HepG2 (cell line): ENCODE measurements around the gene MITF. TPM values are rescaled to one million over a fixed set of nuclear protein-coding genes. Genes with fewer than 3 reads are reported as not detected.

ENCODE experiments used
- ATAC-seq: fragments of 200-7000 bp; cut with Tn5 transposase; 3 replicates; pipeline ENCODE4 v1.9.1; 2020; ENCODE audit warnings: mild to moderate bottlenecking, moderate library complexity
- BruUV-seq: library from RNA; stranded (reverse); fragments of 400-500 nt; replicated peaks from 2 replicates; lab custom pipeline; 2021; lab: Mats Ljungman, UMichigan
- CTCF ChIA-PET: fragments of 300-600 bp; formaldehyde crosslinking; extraction: SDS; loops from one replicate; lab custom pipeline; 2021; ENCODE audit warnings: low total read pairs, inconsistent platforms, low intra/inter-chr PET ratio; lab: Yijun Ruan, JAX
- POLR2A ChIA-PET: fragments of 350-600 bp; sonication (Branson Sonifier 250); formaldehyde crosslinking; loops from one replicate; lab custom pipeline; 2020; ENCODE audit warnings: antibody characterized with exemption, inconsistent platforms; lab: Yijun Ruan, JAX
- DNase-seq: peaks from one replicate; pipeline ENCODE4 v3.0.0-alpha.2; 2015; ENCODE audit warnings: low spot score
- FAIRE-seq: peaks from 3 replicates; lab custom pipeline; 2011; peaks lifted over from hg19 to GRCh38; lab: Jason Lieb, UNC
- H2AFZ ChIP-seq: one replicate; pipeline ENCODE4 v1.6.1; 2011; ENCODE audit warnings: low read length, inconsistent platforms
- H3K27ac ChIP-seq: fragments of 300-600 bp; 3 replicates; pipeline ENCODE4 v1.8.0; 2011; ENCODE audit warnings: mixed run types, mild to moderate bottlenecking, mixed read lengths, low read length, inconsistent platforms; ENCODE audit not compliant: insufficient read depth; ENCODE audit errors: extremely low read length
- H3K27me3 ChIP-seq, 2 experiments: fragments of 200-600 bp in 1 of 2; 2 replicates in 1 of 2; 3 replicates in 1 of 2; pipeline versions ENCODE4 v1.6.0 to v1.8.0; 2011; ENCODE audit warnings: low read length in 2 of 2, mild to moderate bottlenecking in 2 of 2, moderate library complexity in 2 of 2, inconsistent platforms in 1 of 2; ENCODE audit not compliant: insufficient read depth in 2 of 2, control insufficient read depth in 1 of 2
- H3K36me3 ChIP-seq, 2 experiments: fragments of 200-600 bp in 1 of 2; replicated peaks in 1 of 2; 2 replicates in 1 of 2; 3 replicates in 1 of 2; pipeline versions ENCODE4 v1.5.1 to v1.8.0; 2011; ENCODE audit warnings: low read length in 2 of 2, inconsistent platforms in 1 of 2; ENCODE audit not compliant: insufficient read depth in 2 of 2, control insufficient read depth in 1 of 2
- H3K4me1 ChIP-seq: 2 replicates; pipeline ENCODE4 v1.5.1; 2012; ENCODE audit warnings: low read length, inconsistent platforms; ENCODE audit not compliant: insufficient read depth
- H3K4me2 ChIP-seq: 2 replicates; pipeline ENCODE4 v1.6.0; 2011; ENCODE audit warnings: low read depth, low read length, inconsistent platforms
- H3K4me3 ChIP-seq, 3 experiments: fragments of 200-600 bp in 1 of 3; sonication (generic), shearing (Covaris generic) in 1 of 3; replicated peaks in 1 of 3; 2 replicates each; pipeline ENCODE4 v1.5.1; 2011 to 2016; ENCODE audit warnings: low read length in 3 of 3, inconsistent platforms in 2 of 3, low read depth in 2 of 3, mild to moderate bottlenecking in 2 of 3, control low read depth in 1 of 3, mixed read lengths in 1 of 3; ENCODE audit not compliant: insufficient read depth in 1 of 3
- H3K79me2 ChIP-seq: one replicate; pipeline ENCODE4 v1.6.1; 2011; ENCODE audit warnings: low read length, inconsistent platforms; ENCODE audit not compliant: insufficient read depth
- H3K9ac ChIP-seq: 2 replicates; pipeline ENCODE4 v1.6.0; 2011; ENCODE audit warnings: mild to moderate bottlenecking, low read depth, low read length, inconsistent platforms; ENCODE audit not compliant: insufficient read depth
- H3K9me3 ChIP-seq: 2 replicates; pipeline ENCODE4 v1.5.1; 2012; ENCODE audit warnings: mild to moderate bottlenecking, low read length
- H4K20me1 ChIP-seq: 2 replicates; pipeline ENCODE4 v1.6.0; 2011; ENCODE audit warnings: inconsistent platforms, mild to moderate bottlenecking, low read length, moderate library complexity; ENCODE audit not compliant: insufficient read depth
- EHMT2 ChIP-seq: fragments of 200-600 bp; sonication (generic); IDR thresholded peaks from 2 replicates; pipeline ENCODE4 v1.7.0; 2017; ENCODE audit warnings: antibody characterized with exemption, low read depth, low read length, borderline replicate concordance
- NR3C1 ChIP-seq: sonication (generic); formaldehyde crosslinking; IDR thresholded peaks from 2 replicates; pipeline ENCODE4 v1.4.0; 2020; ENCODE audit warnings: missing genetic modification reagents
- ZC3H4 ChIP-seq: sonication (generic); formaldehyde crosslinking; IDR thresholded peaks from 2 replicates; pipeline ENCODE4 v1.4.0; 2020; ENCODE audit warnings: missing genetic modification reagents, borderline replicate concordance
- ZIK1 ChIP-seq: sonication (generic); formaldehyde crosslinking; IDR thresholded peaks from 2 replicates; pipeline ENCODE4 v1.5.0; 2020; ENCODE audit warnings: mild to moderate bottlenecking, low read depth, missing genetic modification reagents, borderline replicate concordance
- ZNF12 ChIP-seq: sonication (generic); formaldehyde crosslinking; IDR thresholded peaks from 2 replicates; pipeline ENCODE4 v1.5.0; 2020; ENCODE audit warnings: missing genetic modification reagents
- ZNF792 ChIP-seq: IDR thresholded peaks from 2 replicates; pipeline ENCODE4 v1.6.1; 2016
- ZNF841 ChIP-seq: sonication (generic); formaldehyde crosslinking; IDR thresholded peaks from 2 replicates; pipeline ENCODE4 v1.8.1; 2023; ENCODE audit warnings: missing genetic modification reagents, borderline replicate concordance
- ZNF850 ChIP-seq: sonication (generic); formaldehyde crosslinking; conservative IDR thresholded peaks from 2 replicates; pipeline ENCODE4 v1.9.0; 2021; ENCODE audit warnings: mild to moderate bottlenecking, missing genetic modification reagents
- WGBS: methylation state at CpG from one replicate; pipeline ENCODE4 v1.1.6; 2017; ENCODE audit warnings: low lambda C conversion rate; 5-methylcytosine and 5-hydroxymethylcytosine counted together
- in situ Hi-C: cut with HindIII; loops from 2 replicates; pipeline ENCODE4 v1.10.0; 2017; ENCODE audit warnings: low pct_unique_long_range_greater_than_20kb; ENCODE audit not compliant: extremely low pct_ligation_motif_present
- intact Hi-C: fragments of 100-400 bp; cut with micrococcal nuclease; formaldehyde crosslinking; loops from one replicate; pipeline ENCODE4 v1.10.0; 2022; ENCODE audit not compliant: unreplicated experiment
- polyA plus RNA-seq, 8 experiments: library from polyadenylated mRNA; depleted of rRNA in 3 of 8; stranded (reverse) in 7 of 8; unstranded in 1 of 8; fragments of >200 nt; fragmentation: Illumina TruSeq in 4 of 8; extraction: Trizol in 4 of 8; gene quantifications; 2 replicates each; pipeline versions ENCODE4 v1.2.1 to v1.2.3, GENCODE V29; 2011 to 2016; ENCODE audit warnings: low read depth in 4 of 8, missing spikeins in 1 of 8, mixed read lengths in 1 of 8; ENCODE audit not compliant: insufficient read depth in 1 of 8
- total RNA-seq, 5 experiments: library from RNA; depleted of rRNA; stranded (reverse); fragments of >200 nt; fragmentation: Illumina TruSeq; extraction: Trizol; gene quantifications; 2 replicates each; pipeline ENCODE4 v1.2.3, GENCODE V29; 2016; ENCODE audit warnings: low read depth in 1 of 5
- TF ChIP-seq, protein P1 (sequence below): conservative IDR thresholded peaks from 2 replicates; pipeline ENCODE4 v1.6.1; 2018; ENCODE audit warnings: missing genetic modification reagents
- TF ChIP-seq, protein P2 (sequence below): sonication (generic); formaldehyde crosslinking; IDR thresholded peaks from 2 replicates; pipeline ENCODE4 v1.9.0; 2021; ENCODE audit warnings: missing genetic modification reagents, mild to moderate bottlenecking, borderline replicate concordance
- TF ChIP-seq, protein P3 (sequence below): sonication (generic); formaldehyde crosslinking; conservative IDR thresholded peaks from 2 replicates; pipeline ENCODE4 v1.4.0; 2020; ENCODE audit warnings: missing genetic modification reagents
- TF ChIP-seq, protein P4 (sequence below): sonication (generic); formaldehyde crosslinking; IDR thresholded peaks from 2 replicates; pipeline ENCODE4 v1.5.1; 2020; ENCODE audit warnings: missing genetic modification reagents, mild to moderate bottlenecking, borderline replicate concordance
- TF ChIP-seq, protein P5 (sequence below): IDR thresholded peaks from 2 replicates; pipeline ENCODE4 v1.6.1; 2016; ENCODE audit warnings: low read depth, control low read depth
- TF ChIP-seq, protein P6 (sequence below): sonication (generic); formaldehyde crosslinking; IDR thresholded peaks from 2 replicates; pipeline ENCODE4 v1.5.0; 2020; ENCODE audit warnings: mild to moderate bottlenecking, missing genetic modification reagents, borderline replicate concordance

MITF gene
- total and polyA plus RNA-seq, 2 of the 13 experiments (the other 11 are each of a cell fraction or from before 2014, with no cell fraction given): 0.12 to 0.38 TPM

DNA sequence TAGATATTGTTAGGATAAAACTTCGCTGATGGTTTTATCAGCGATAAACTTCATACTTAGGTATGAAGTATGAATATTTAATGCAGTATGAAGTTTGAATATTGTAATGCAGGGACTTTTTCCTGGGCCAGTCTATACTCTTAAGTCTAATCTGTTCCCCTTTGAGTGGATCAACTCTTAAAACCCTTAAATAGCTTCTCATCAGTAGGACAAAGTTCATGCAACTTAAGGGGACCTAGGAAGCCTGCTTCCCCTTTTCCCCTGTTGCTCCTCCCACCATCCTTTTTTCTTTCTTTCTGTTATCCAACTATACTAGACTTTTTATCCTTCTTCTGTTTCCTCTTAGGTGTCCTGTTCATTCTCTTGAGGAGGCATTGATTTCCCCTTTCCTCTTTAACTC lies 78.7 kb downstream of the MITF start:
- Histone ChIP-seq H3K9me3 (no peaks in the 10 kb centered on the region), H2AFZ (no peak overlapping the region)
- no peak for FAIRE-seq
- TF ChIP-seq, protein P1, sequence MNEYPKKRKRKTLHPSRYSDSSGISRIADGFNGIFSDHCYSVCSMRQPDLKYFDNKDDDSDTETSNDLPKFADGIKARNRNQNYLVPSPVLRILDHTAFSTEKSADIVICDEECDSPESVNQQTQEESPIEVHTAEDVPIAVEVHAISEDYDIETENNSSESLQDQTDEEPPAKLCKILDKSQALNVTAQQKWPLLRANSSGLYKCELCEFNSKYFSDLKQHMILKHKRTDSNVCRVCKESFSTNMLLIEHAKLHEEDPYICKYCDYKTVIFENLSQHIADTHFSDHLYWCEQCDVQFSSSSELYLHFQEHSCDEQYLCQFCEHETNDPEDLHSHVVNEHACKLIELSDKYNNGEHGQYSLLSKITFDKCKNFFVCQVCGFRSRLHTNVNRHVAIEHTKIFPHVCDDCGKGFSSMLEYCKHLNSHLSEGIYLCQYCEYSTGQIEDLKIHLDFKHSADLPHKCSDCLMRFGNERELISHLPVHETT (CRISPR knock-in tag): no peak
- TF ChIP-seq, protein P2, sequence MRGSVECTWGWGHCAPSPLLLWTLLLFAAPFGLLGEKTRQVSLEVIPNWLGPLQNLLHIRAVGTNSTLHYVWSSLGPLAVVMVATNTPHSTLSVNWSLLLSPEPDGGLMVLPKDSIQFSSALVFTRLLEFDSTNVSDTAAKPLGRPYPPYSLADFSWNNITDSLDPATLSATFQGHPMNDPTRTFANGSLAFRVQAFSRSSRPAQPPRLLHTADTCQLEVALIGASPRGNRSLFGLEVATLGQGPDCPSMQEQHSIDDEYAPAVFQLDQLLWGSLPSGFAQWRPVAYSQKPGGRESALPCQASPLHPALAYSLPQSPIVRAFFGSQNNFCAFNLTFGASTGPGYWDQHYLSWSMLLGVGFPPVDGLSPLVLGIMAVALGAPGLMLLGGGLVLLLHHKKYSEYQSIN (CRISPR knock-in tag): no peak
- TF ChIP-seq, protein P3, sequence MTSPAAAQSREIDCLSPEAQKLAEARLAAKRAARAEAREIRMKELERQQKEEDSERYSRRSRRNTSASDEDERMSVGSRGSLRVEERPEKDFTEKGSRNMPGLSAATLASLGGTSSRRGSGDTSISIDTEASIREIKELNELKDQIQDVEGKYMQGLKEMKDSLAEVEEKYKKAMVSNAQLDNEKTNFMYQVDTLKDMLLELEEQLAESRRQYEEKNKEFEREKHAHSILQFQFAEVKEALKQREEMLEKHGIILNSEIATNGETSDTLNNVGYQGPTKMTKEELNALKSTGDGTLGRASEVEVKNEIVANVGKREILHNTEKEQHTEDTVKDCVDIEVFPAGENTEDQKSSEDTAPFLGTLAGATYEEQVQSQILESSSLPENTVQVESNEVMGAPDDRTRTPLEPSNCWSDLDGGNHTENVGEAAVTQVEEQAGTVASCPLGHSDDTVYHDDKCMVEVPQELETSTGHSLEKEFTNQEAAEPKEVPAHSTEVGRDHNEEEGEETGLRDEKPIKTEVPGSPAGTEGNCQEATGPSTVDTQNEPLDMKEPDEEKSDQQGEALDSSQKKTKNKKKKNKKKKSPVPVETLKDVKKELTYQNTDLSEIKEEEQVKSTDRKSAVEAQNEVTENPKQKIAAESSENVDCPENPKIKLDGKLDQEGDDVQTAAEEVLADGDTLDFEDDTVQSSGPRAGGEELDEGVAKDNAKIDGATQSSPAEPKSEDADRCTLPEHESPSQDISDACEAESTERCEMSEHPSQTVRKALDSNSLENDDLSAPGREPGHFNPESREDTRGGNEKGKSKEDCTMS (CRISPR knock-in tag): no peak
- TF ChIP-seq ZIK1 (CRISPR knock-in tag) (no peak), ZNF850 (CRISPR knock-in tag) (no peak), ZNF792 (CRISPR knock-in tag) (no peak), ZNF12 (CRISPR knock-in tag) (no peak), NR3C1 (CRISPR knock-in tag) (no peak), ZC3H4 (no peak), ZNF841 (CRISPR knock-in tag) (no peak), EHMT2 (no peak)
- TF ChIP-seq, protein P4, sequence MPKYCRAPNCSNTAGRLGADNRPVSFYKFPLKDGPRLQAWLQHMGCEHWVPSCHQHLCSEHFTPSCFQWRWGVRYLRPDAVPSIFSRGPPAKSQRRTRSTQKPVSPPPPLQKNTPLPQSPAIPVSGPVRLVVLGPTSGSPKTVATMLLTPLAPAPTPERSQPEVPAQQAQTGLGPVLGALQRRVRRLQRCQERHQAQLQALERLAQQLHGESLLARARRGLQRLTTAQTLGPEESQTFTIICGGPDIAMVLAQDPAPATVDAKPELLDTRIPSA (CRISPR knock-in tag): no peak
- TF ChIP-seq, protein P5, sequence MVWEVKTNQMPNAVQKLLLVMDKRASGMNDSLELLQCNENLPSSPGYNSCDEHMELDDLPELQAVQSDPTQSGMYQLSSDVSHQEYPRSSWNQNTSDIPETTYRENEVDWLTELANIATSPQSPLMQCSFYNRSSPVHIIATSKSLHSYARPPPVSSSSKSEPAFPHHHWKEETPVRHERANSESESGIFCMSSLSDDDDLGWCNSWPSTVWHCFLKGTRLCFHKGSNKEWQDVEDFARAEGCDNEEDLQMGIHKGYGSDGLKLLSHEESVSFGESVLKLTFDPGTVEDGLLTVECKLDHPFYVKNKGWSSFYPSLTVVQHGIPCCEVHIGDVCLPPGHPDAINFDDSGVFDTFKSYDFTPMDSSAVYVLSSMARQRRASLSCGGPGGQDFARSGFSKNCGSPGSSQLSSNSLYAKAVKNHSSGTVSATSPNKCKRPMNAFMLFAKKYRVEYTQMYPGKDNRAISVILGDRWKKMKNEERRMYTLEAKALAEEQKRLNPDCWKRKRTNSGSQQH (CRISPR knock-in tag): no peak
- TF ChIP-seq, protein P6, sequence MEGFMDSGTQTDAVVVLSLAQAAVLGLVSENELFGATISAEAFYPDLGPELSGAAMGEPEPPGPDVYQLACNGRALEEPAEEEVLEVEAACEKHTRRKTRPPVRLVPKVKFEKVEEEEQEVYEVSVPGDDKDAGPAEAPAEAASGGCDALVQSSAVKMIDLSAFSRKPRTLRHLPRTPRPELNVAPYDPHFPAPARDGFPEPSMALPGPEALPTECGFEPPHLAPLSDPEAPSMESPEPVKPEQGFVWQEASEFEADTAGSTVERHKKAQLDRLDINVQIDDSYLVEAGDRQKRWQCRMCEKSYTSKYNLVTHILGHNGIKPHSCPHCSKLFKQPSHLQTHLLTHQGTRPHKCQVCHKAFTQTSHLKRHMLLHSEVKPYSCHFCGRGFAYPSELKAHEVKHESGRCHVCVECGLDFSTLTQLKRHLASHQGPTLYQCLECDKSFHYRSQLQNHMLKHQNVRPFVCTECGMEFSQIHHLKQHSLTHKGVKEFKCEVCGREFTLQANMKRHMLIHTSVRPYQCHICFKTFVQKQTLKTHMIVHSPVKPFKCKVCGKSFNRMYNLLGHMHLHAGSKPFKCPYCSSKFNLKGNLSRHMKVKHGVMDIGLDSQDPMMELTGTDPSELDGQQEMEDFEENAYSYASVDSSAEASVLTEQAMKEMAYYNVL: no peak
- TF ChIP-seq, all 625 proteins: peak for 0
- BruUV-seq: no TSS peak
- in situ Hi-C loops: no loop called here
- intact Hi-C loops: no loop called here
- H3K27me3 ChIP-seq: no peaks in the 10 kb centered on the region; a peak in 1 of 5 replicates
- H3K4me2 ChIP-seq: no peak overlapping the region
- DNase-seq (no peak), ATAC-seq (no peak)
- no peak overlapping the region for H3K27ac ChIP-seq
- H3K36me3 ChIP-seq: no peaks in the 10 kb centered on the region
- no peaks in the 10 kb centered on the region for H4K20me1 ChIP-seq
- POLR2A ChIA-PET: no interaction called here
- WGBS: 34% methylated on average over 2 of the region's 2 CpGs
- CTCF ChIA-PET: no interaction called here
- no peak overlapping the region for H3K9ac ChIP-seq
- H3K79me2 ChIP-seq: no peaks in the 10 kb centered on the region
- H3K4me1 ChIP-seq: no peaks in the 10 kb centered on the region
- no peak overlapping the region for H3K4me3 ChIP-seq
